A549 (cell line): ENCODE results near the gene PDE8A. TPM values are rescaled to one million over a fixed set of nuclear protein-coding genes. Genes with fewer than 3 reads are reported as not detected.

Experiments
- ATAC-seq, 2 experiments: fragments of 200-7000 bp in 1 of 2; fragments of >200 bp in 1 of 2; cut with Nextera tagmentation in 1 of 2; cut with Tn5 transposase in 1 of 2; 3 replicates each; pipeline versions ENCODE4 v1.8.0 to v1.9.1; 2018 to 2020; ENCODE audit warnings: mild to moderate bottlenecking in 1 of 2, moderate library complexity in 1 of 2
- CTCF ChIA-PET: fragments of 300-600 bp; sonication (Branson Sonifier 250); formaldehyde crosslinking; extraction: SDS; loops from one replicate; lab custom pipeline; 2021; ENCODE audit warnings: antibody characterized with exemption, inconsistent platforms; lab: Yijun Ruan, JAX
- POLR2A ChIA-PET: fragments of 350-600 bp; formaldehyde crosslinking; extraction: SDS; loops from one replicate; lab custom pipeline; 2021; ENCODE audit warnings: antibody characterized with exemption, inconsistent platforms; lab: Yijun Ruan, JAX
- DNase-seq, 2 experiments: peaks; one replicate each; pipeline versions ENCODE4 v3.0.0 to v3.0.0-alpha.2; 2011 to 2016; ENCODE audit warnings: low read depth in 1 of 2, low spot score in 1 of 2
- FAIRE-seq: peaks from 2 replicates; lab custom pipeline; 2011; peaks lifted over from hg19 to GRCh38; lab: Jason Lieb, UNC
- H3K27ac ChIP-seq, 2 experiments: fragments of >200 bp; sonication (Bioruptor Twin); formaldehyde crosslinking; 3 replicates each; pipeline ENCODE4 v1.5.1; 2016 to 2017
- H3K4me1 ChIP-seq: fragments of >200 bp; sonication (Bioruptor Twin); formaldehyde crosslinking; 3 replicates; pipeline ENCODE4 v1.6.1; 2016
- H3K4me2 ChIP-seq: fragments of >200 bp; sonication (Bioruptor Twin); formaldehyde crosslinking; 3 replicates; pipeline ENCODE4 v1.6.1; 2016
- H3K4me3 ChIP-seq: fragments of >200 bp; sonication (Bioruptor Twin); formaldehyde crosslinking; 3 replicates; pipeline ENCODE4 v1.5.1; 2016
- H3K9me3 ChIP-seq: fragments of >200 bp; sonication (Bioruptor Twin); formaldehyde crosslinking; 3 replicates; pipeline ENCODE4 v1.6.1; 2016
- BHLHE40 ChIP-seq: IDR thresholded peaks from 2 replicates; pipeline ENCODE4 v1.6.1; 2012; ENCODE audit warnings: low read depth, low read length, inconsistent platforms
- CBX8 ChIP-seq: fragments of 200-600 bp; sonication (generic); IDR thresholded peaks from 2 replicates; pipeline ENCODE4 v1.6.1; 2016
- CHD2 ChIP-seq: fragments of 150-350 bp; IDR thresholded peaks from 2 replicates; pipeline ENCODE4 v1.6.1; 2014; ENCODE audit warnings: low read length; ENCODE audit not compliant: partially characterized antibody
- EP300 ChIP-seq, 2 experiments: fragments of >200 bp; sonication (Bioruptor Twin); formaldehyde crosslinking; IDR thresholded peaks; 2 replicates in 1 of 2; 3 replicates in 1 of 2; pipeline ENCODE4 v1.6.1; 2016 to 2017
- FOSL2 ChIP-seq, 2 experiments: fragments of 450-650 bp in 1 of 2; fragments of >200 bp in 1 of 2; sonication (Bioruptor Twin) in 1 of 2; formaldehyde crosslinking; IDR thresholded peaks; 2 replicates each; pipeline versions ENCODE4 v1.5.0 to v1.6.1; 2016 to 2020; ENCODE audit warnings: mild to moderate bottlenecking in 1 of 2, moderate library complexity in 1 of 2
- GATA3 ChIP-seq: IDR thresholded peaks from 2 replicates; pipeline ENCODE4 v1.6.1; 2012; ENCODE audit warnings: borderline replicate concordance
- HEYL ChIP-seq: fragments of 250-450 bp; sonication (Bioruptor Pico); IDR thresholded peaks from 2 replicates; pipeline ENCODE4 v1.8.0; 2021; ENCODE audit warnings: mild to moderate bottlenecking, moderate library complexity
- HOXB13 ChIP-seq: fragments of 250-450 bp; sonication (Bioruptor Pico); IDR thresholded peaks from 2 replicates; pipeline ENCODE4 v1.5.0; 2020; ENCODE audit warnings: low read depth, mild to moderate bottlenecking, moderate library complexity
- HOXB5 ChIP-seq: fragments of 250-450 bp; sonication (Bioruptor Pico); IDR thresholded peaks from 2 replicates; pipeline ENCODE4 v1.5.0; 2020; ENCODE audit warnings: mild to moderate bottlenecking, moderate library complexity
- JUN ChIP-seq, 2 experiments: fragments of >200 bp; sonication (Bioruptor Twin); formaldehyde crosslinking; IDR thresholded peaks; 2 replicates in 1 of 2; 3 replicates in 1 of 2; pipeline ENCODE4 v1.6.1; 2016 to 2017
- JUNB ChIP-seq: fragments of >200 bp; sonication (Bioruptor Twin); formaldehyde crosslinking; IDR thresholded peaks from 2 replicates; pipeline ENCODE4 v1.6.1; 2016
- MAFK ChIP-seq: fragments of 450-650 bp; IDR thresholded peaks from 2 replicates; pipeline ENCODE4 v1.6.1; 2014; ENCODE audit not compliant: partially characterized antibody
- MAX ChIP-seq: IDR thresholded peaks from 2 replicates; pipeline ENCODE4 v1.6.1; 2012
- MAZ ChIP-seq: fragments of 150-350 bp; IDR thresholded peaks from 2 replicates; pipeline ENCODE4 v1.6.1; 2014; ENCODE audit warnings: antibody characterized with exemption, low read depth, low read length, borderline replicate concordance
- MYC ChIP-seq: IDR thresholded peaks from 2 replicates; pipeline ENCODE4 v1.6.1; 2012; ENCODE audit warnings: mild to moderate bottlenecking, inconsistent platforms, low read length, improper control_type of control experiment, borderline replicate concordance
- PHF8 ChIP-seq: fragments of 200-600 bp; sonication (generic); IDR thresholded peaks from 2 replicates; pipeline ENCODE4 v1.6.1; 2016; ENCODE audit warnings: low read depth, mild to moderate bottlenecking, antibody characterized with exemption, moderate library complexity, borderline replicate concordance
- POLR2AphosphoS2 ChIP-seq: conservative IDR thresholded peaks from 2 replicates; pipeline ENCODE4 v1.6.1; 2012; ENCODE audit warnings: low read length, improper control_type of control experiment, inconsistent platforms
- RARB ChIP-seq: fragments of 250-450 bp; sonication (Bioruptor Pico); IDR thresholded peaks from 2 replicates; pipeline ENCODE4 v1.8.0; 2021; ENCODE audit warnings: mild to moderate bottlenecking, moderate library complexity
- SMC3 ChIP-seq: fragments of >200 bp; sonication (Bioruptor Twin); formaldehyde crosslinking; IDR thresholded peaks from 3 replicates; pipeline ENCODE4 v1.6.1; 2018; ENCODE audit warnings: inconsistent platforms
- SREBF2 ChIP-seq: fragments of 450-650 bp; IDR thresholded peaks from 2 replicates; pipeline ENCODE4 v1.6.1; 2014; ENCODE audit warnings: mild to moderate bottlenecking, moderate library complexity
- USF2 ChIP-seq: fragments of 450-650 bp; IDR thresholded peaks from 2 replicates; pipeline ENCODE4 v1.6.1; 2014; ENCODE audit warnings: antibody characterized with exemption
- ZC3H11A ChIP-seq: fragments of 450-650 bp; IDR thresholded peaks from 2 replicates; pipeline ENCODE4 v1.6.1; 2014; ENCODE audit warnings: antibody characterized with exemption, mild to moderate bottlenecking
- ZSCAN20 ChIP-seq: fragments of 250-450 bp; sonication (Bioruptor Pico); IDR thresholded peaks from 2 replicates; pipeline ENCODE4 v1.8.0; 2022; ENCODE audit warnings: mild to moderate bottlenecking, moderate library complexity
- WGBS: methylation state at CpG from one replicate; pipeline ENCODE4 v1.1.6; 2017; ENCODE audit errors: missing lambda C conversion rate; 5-methylcytosine and 5-hydroxymethylcytosine counted together
- polyA plus RNA-seq, 4 experiments: library from polyadenylated mRNA; depleted of rRNA in 3 of 4; stranded (reverse); fragments of >200 nt; fragmentation: RNase III in 1 of 4; extraction: RNeasy Plus Mini Kit Qiagen cat#74134 plus additional on column Dnase treatment in 1 of 4; gene quantifications; 2 replicates in 3 of 4; 3 replicates in 1 of 4; pipeline ENCODE4 v1.2.3, GENCODE V29; 2011 to 2017
- TF ChIP-seq, protein P1 (sequence below): IDR thresholded peaks from 2 replicates; pipeline ENCODE4 v1.6.1; 2012
- TF ChIP-seq, protein P2 (sequence below): fragments of >200 bp; sonication (Bioruptor Twin); formaldehyde crosslinking; IDR thresholded peaks from 3 replicates; pipeline ENCODE4 v1.6.1; 2016
- TF ChIP-seq, protein P3 (sequence below): IDR thresholded peaks from 2 replicates; pipeline ENCODE4 v1.6.1; 2012; ENCODE audit warnings: low read depth, borderline replicate concordance
- TF ChIP-seq, protein P4 (sequence below): fragments of 250-450 bp; sonication (Bioruptor Pico); IDR thresholded peaks from 2 replicates; pipeline ENCODE4 v1.5.0; 2021; ENCODE audit warnings: mild to moderate bottlenecking, moderate library complexity, borderline replicate concordance

Gene PDE8A
- polyA plus RNA-seq, 2 of the 4 experiments (the other 2 are of a cell fraction) = 45.3 to 204 TPM

DNA sequence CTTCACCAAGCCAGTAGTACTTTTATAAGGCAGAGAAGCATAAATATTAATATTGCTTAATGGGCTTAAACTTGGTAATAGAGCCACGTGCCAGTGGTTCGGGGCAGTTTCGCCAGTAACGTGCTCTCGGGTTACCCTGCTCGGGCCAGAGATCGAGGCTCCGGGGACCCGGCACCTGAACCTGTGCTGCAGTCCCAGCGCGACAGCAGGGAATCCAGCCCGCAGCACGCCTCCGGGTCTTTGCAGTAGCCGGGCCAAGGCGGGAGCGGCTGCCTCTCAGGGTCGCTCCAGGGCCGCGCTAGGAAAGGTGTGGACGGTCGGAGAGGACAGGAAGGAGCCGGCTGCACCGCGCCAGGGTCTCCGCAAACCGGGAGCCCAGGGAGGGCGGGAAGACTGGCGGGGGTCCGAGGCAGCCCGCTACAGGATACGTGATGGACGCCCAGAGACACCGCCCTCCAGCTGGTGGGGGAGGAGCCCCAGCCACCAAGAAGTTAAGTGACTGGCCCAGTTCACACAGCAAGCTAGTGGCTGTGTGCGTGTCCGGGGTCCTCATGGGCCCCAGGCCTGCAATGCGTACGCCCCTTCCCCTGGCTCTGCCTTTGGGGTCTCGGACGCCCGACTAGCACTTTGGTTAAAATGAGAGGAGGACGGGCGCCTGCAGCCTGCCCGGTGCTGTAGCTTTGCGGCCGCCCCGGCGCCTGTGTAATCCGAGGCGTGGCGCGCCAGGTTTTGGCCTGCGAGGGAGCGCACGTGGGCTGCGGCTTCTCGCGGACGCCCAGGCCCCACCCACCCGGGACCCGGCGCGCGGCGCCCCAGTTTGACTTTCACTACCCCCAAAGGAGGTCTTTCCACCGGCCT is 1.2 kb upstream of the PDE8A start (continued):
- TF ChIP-seq, protein P1, sequence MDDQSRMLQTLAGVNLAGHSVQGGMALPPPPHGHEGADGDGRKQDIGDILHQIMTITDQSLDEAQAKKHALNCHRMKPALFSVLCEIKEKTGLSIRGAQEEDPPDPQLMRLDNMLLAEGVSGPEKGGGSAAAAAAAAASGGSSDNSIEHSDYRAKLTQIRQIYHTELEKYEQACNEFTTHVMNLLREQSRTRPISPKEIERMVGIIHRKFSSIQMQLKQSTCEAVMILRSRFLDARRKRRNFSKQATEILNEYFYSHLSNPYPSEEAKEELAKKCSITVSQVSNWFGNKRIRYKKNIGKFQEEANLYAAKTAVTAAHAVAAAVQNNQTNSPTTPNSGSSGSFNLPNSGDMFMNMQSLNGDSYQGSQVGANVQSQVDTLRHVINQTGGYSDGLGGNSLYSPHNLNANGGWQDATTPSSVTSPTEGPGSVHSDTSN = peak; percentile 81
- TF ChIP-seq BHLHE40 (no peak), EP300 (IDR thresholded peaks at IDR 0.05) (peak in 1 of 2 experiments; percentile 44; a peak in 1 of 5 replicates), FOSL2 (IDR thresholded peaks at IDR 0.05) (no peak), FOSL2 (CRISPR knock-in tag; IDR thresholded peaks at IDR 0.05) (no peak), MAX (peak; percentile 87), MAFK (no peak), PHF8 (peak; percentile 68; the same call in 1 of the 2 replicates), ZC3H11A (no peak), JUN (IDR thresholded peaks at IDR 0.05) (peak; percentile 71 to 92; a peak in 3 of 5 replicates), USF2 (peak; percentile 64)
- TF ChIP-seq, protein P2, sequence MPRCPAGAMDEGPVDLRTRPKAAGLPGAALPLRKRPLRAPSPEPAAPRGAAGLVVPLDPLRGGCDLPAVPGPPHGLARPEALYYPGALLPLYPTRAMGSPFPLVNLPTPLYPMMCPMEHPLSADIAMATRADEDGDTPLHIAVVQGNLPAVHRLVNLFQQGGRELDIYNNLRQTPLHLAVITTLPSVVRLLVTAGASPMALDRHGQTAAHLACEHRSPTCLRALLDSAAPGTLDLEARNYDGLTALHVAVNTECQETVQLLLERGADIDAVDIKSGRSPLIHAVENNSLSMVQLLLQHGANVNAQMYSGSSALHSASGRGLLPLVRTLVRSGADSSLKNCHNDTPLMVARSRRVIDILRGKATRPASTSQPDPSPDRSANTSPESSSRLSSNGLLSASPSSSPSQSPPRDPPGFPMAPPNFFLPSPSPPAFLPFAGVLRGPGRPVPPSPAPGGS = peak; percentile 65; the same call in 2 of the 3 replicates

DNA sequence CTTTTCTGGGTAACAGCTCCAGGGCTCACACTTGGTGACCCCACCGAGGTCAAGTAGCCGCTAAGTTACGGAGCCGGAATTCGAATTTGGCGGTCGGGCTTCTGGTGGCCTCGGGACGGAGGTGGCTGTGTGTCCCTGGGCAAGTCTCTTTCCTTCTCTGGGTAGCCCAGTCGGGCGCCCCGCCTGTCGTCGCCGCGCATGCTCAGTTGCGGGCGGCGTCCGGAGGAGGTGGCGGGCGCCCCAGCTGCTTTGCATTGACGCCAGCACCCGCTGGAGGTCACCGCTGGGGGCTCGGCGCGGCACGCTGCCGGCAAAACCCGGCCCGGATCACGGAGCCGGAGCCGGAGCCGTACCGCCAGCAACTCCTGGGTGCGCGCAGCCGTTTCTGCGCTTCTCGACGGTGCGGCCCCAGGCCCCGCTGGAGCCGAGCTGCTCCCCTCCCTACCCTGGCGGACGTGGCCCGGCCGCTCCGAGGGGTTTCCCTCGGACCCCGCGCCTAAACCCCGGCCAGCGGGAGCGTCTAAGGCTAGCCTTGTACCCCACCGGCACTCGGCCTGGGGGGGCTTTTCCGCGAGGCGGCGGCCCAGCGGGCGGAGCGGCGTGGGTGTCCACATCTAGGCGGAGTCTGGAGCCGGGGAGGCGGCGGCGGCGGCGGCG is 474 bp upstream of the PDE8A start:
- no peaks in the 10 kb centered on the region for H3K9me3 ChIP-seq
- ChIA-PET POLR2A (interaction anchor here (0.6 to 4.2 kb wide), 15 partner anchors 11 to 393 kb away, joined by 3 to 50 read pairs (median 4); no protein-coding TSS in a partner anchor), CTCF (interaction anchor here (0.7 to 6.2 kb wide), 21 partner anchors 10 to 187 kb away, joined by 3 to 80 read pairs (median 4); no protein-coding TSS in a partner anchor)
- H3K4me3 ChIP-seq = peak overlapping the region; percentile 91
- WGBS = 2% methylated on average over 12 of the region's 75 CpGs
- peak overlapping the region; percentile 86 for H3K4me2 ChIP-seq
- peak; percentile 75 to 84 for ATAC-seq
- DNase-seq = peak; percentile 99
- peak overlapping the region; percentile 97 to 98 for H3K27ac ChIP-seq
- no peak for FAIRE-seq
- peaks cover 39% of the 10 kb centered on the region for H3K4me1 ChIP-seq
- TF ChIP-seq HOXB5 (CRISPR knock-in tag) (peak; percentile 34; the same call in 1 of the 2 replicates), CBX8 (no peak), RARB (peak; percentile 73; the same call in 1 of the 2 replicates), MAZ (peak; percentile 85; the same call in 1 of the 2 replicates), POLR2AphosphoS2 (no peak), JUNB (no peak), ZSCAN20 (CRISPR knock-in tag) (no peak), MYC (peak; percentile 78), CHD2 (peak; percentile 50), HEYL (CRISPR knock-in tag) (no peak), SMC3 (peak; percentile 64), HOXB13 (CRISPR knock-in tag) (no peak), GATA3 (peak; percentile 89), SREBF2 (no peak), FOSL2 (IDR thresholded peaks at IDR 0.05) (no peak), FOSL2 (CRISPR knock-in tag; IDR thresholded peaks at IDR 0.05) (peak; percentile 42)
- TF ChIP-seq, protein P3, sequence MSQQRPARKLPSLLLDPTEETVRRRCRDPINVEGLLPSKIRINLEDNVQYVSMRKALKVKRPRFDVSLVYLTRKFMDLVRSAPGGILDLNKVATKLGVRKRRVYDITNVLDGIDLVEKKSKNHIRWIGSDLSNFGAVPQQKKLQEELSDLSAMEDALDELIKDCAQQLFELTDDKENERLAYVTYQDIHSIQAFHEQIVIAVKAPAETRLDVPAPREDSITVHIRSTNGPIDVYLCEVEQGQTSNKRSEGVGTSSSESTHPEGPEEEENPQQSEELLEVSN = peak; percentile 77
- TF ChIP-seq, protein P2 = peak; percentile 37; the same call in 2 of the 3 replicates
- TF ChIP-seq, protein P4, sequence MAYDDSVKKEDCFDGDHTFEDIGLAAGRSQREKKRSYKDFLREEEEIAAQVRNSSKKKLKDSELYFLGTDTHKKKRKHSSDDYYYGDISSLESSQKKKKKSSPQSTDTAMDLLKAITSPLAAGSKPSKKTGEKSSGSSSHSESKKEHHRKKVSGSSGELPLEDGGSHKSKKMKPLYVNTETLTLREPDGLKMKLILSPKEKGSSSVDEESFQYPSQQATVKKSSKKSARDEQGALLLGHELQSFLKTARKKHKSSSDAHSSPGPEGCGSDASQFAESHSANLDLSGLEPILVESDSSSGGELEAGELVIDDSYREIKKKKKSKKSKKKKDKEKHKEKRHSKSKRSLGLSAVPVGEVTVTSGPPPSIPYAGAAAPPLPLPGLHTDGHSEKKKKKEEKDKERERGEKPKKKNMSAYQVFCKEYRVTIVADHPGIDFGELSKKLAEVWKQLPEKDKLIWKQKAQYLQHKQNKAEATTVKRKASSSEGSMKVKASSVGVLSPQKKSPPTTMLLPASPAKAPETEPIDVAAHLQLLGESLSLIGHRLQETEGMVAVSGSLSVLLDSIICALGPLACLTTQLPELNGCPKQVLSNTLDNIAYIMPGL (CRISPR knock-in tag) = no peak
- TF ChIP-seq, protein P1 = peak; percentile 85
